ENCODE results near the gene PRKN.

Gene PRKN

GRCh38 chr6:161443848-161444247 is 1283.7 kb downstream of the PRKN start:
- DNase-seq (ENCODE audit: low read depth): no peak

- DNase-seq (ENCODE audit: low read depth): no peak
Measured at GRCh38 chr6:161442420-161442819, 1285.1 kb downstream of the PRKN start.

GRCh38 chr6:161440299-161440698 is 1287.3 kb downstream of the PRKN start:
- no peak for DNase-seq (ENCODE audit: low read depth)

GRCh38 chr6:161439093-161439492 is 1288.5 kb downstream of the PRKN start:
- no peak for DNase-seq (ENCODE audit: low read depth)

GRCh38 chr6:161438430-161439030 is 1289.0 kb downstream of the PRKN start:
- DNase-seq (ENCODE audit: low read depth): no peak

GRCh38 chr6:161437851-161438250 is 1289.7 kb downstream of the PRKN start:
- DNase-seq (ENCODE audit: low read depth): no peak

GRCh38 chr6:161436106-161436876 is 1291.3 kb downstream of the PRKN start:
- no peak for DNase-seq (ENCODE audit: low read depth)

GRCh38 chr6:161435748-161436070 is 1291.9 kb downstream of the PRKN start:
- no peak for DNase-seq (ENCODE audit: low read depth)

- DNase-seq (ENCODE audit: low read depth): no peak
Measured at GRCh38 chr6:161434921-161435747, 1292.4 kb downstream of the PRKN start.

GRCh38 chr6:161434350-161434749 is 1293.2 kb downstream of the PRKN start:
- DNase-seq (ENCODE audit: low read depth): no peak

- DNase-seq (ENCODE audit: low read depth): no peak
Measured at GRCh38 chr6:161432546-161432945, 1295.0 kb downstream of the PRKN start.

- DNase-seq (ENCODE audit: low read depth): no peak
Measured at GRCh38 chr6:161429921-161430490, 1297.6 kb downstream of the PRKN start.

GRCh38 chr6:161424421-161424820 is 1303.1 kb downstream of the PRKN start:
- DNase-seq (ENCODE audit: low read depth): no peak

- no peak for DNase-seq (ENCODE audit: low read depth)
Measured at GRCh38 chr6:161422710-161423680, 1304.6 kb downstream of the PRKN start.

- DNase-seq (ENCODE audit: low read depth): no peak
Measured at GRCh38 chr6:161418463-161418945, 1309.1 kb downstream of the PRKN start.

GRCh38 chr6:161417717-161418462 is 1309.7 kb downstream of the PRKN start:
- no peak for DNase-seq (ENCODE audit: low read depth)

GRCh38 chr6:161415302-161415855 is 1312.2 kb downstream of the PRKN start:
- no peak for DNase-seq (ENCODE audit: low read depth)

GRCh38 chr6:161414707-161415106 is 1312.9 kb downstream of the PRKN start:
- DNase-seq (ENCODE audit: low read depth): no peak

- DNase-seq (ENCODE audit: low read depth): no peak
Measured at GRCh38 chr6:161414180-161414579, 1313.4 kb downstream of the PRKN start.

- DNase-seq (ENCODE audit: low read depth): no peak
Measured at GRCh38 chr6:161413355-161413771, 1314.2 kb downstream of the PRKN start.
